Left colon (tissue), 2 donors: ENCODE measurements around the gene IQCH. TPM values are rescaled to one million over a fixed set of nuclear protein-coding genes. Genes with fewer than 3 reads are reported as not detected.

Source experiments
- ATAC-seq: fragments of 200-7000 bp; cut with Tn5 transposase; one replicate; pipeline ENCODE4 v1.9.1; 2020; ENCODE audit warnings: mild to moderate bottlenecking, moderate library complexity
- DNase-seq, 2 donors: peaks; one replicate each; pipeline ENCODE4 v3.0.0-alpha.2; 2020
- intact Hi-C, 2 donors: fragments of 100-400 bp; cut with DNase I in 1 of 2; cut with micrococcal nuclease in 1 of 2; formaldehyde crosslinking; loops; one replicate each; pipeline versions ENCODE4 v1.11.2 to v1.14.0; 2022; cut with DNase I, micrococcal nuclease
- total RNA-seq, 2 donors: library from RNA; stranded (reverse); fragmentation: NEBNext Ultra II Directional; extraction: Animal tissue kit (Norgen Biotek cat#: 25700); gene quantifications; one replicate each; pipeline ENCODE4 v1.2.1, GENCODE V29; 2021
- donor health status: DM: no; HTN: no; CAD: no.
- donor health status: DM: yes; HTN: yes; CAD: no.

Gene IQCH
- total RNA-seq, 2 donors from 2014 or later = 1.8 to 2.9 TPM

GRCh38 chr15:67372986-67373675 lies 118.5 kb downstream of the IQCH start:
- DNase-seq (no peak), ATAC-seq (no peak)
- intact Hi-C loops = no loop called here

DNA sequence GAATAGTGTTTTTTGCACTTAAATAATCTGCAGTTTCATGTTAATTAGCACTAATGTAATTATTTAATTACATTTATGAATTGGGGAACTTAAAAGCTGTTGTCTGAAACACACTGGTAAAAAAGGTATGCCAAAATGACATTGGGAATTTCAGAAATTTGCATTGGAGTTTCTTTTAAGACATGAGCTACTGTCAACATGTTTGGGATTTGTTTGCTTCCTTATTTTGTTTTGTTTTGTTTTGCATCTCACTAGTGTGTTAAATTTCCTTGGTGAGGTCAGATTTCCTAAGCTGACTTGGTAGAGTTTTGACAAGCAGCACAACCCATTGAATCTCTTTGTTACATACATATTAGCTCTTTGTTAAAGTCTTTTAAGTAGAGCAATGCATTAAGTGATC lies 119.4 kb downstream of the IQCH start:
- intact Hi-C loops = no loop called here
- ATAC-seq (no peak), DNase-seq (no peak)

DNA sequence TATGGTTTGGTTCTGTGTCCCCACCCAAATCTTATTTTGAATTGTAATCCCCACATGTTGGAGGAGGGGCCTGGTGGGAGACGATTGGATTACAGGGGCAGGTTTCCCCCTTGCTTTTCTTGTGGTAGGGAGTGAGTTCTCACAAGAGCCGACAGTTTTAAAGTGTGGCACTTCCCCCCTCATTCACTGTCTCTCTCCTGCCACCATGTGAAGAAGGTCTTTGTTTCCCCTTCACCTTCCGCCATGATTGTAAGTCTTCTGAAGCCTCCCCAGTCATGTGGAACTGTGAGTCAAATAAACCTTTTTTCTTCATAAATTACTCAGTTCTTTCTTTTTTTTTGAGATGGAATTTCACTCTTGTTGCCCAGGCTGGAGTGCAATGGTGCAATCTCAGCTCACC lies 124.9 kb downstream of the IQCH start:
- DNase-seq = no peak
- intact Hi-C loops = no loop called here
- no peak for ATAC-seq

DNA sequence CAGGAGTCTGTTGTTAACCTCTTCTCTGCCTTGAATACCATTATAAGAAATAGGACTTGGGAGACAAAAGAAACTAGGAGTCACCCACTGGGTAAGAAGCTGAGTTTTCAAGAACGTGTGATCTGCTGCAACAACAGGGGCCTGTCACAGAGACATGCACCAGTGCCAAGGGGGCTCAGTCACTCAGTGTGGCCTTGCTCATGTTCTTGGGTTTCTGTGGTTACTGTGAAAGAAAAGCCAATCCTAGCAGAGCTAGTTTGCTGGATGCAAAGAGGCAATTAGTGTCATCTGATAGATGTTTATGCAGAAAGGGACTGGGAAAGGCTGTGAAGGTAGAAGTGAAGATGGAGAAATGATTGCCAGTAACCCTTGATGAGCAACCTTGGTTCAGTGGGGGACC lies 126.3 kb downstream of the IQCH start:
- intact Hi-C loops = no loop called here
- no peak for DNase-seq

GRCh38 chr15:67381416-67382045 lies 126.9 kb downstream of the IQCH start:
- intact Hi-C loops = no loop called here
- ATAC-seq (no peak), DNase-seq (no peak)

More for the DNA sequence above, 126.3 kb downstream of the IQCH start:
- ATAC-seq = no peak

GRCh38 chr15:67382723-67383122 lies 128.1 kb downstream of the IQCH start:
- intact Hi-C loops = no loop called here
- DNase-seq = no peak
- no peak for ATAC-seq

DNA sequence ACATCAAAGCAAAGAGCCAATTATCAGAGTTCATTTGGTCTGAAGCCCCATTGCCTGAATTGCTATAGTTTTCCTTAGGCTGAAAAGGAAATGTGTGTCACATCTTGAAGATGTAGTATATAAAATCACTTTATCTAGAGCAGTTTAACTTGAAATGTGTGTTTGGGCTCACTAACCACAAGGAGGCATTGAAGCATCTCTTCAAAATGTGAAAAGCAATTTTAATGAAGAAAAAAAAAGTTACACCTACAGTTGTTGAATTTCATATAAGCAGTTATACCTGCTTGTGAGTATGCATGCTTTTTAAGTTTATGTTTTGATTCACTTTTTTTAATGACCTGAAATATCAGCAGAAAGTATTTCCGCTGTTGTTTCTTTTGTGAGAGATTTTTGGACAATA lies 129.3 kb downstream of the IQCH start:
- ATAC-seq (no peak), DNase-seq (no peak)
- intact Hi-C loops = no loop called here

- intact Hi-C loops = no loop called here
- DNase-seq (no peak), ATAC-seq (no peak)
Observed at GRCh38 chr15:67384761-67385160, 130.2 kb downstream of the IQCH start.

GRCh38 chr15:67385971-67386370 lies 131.4 kb downstream of the IQCH start:
- DNase-seq = no peak
- no peak for ATAC-seq
- intact Hi-C loops = no loop called here

GRCh38 chr15:67386947-67387346 lies 132.4 kb downstream of the IQCH start:
- intact Hi-C loops = no loop called here
- ATAC-seq = no peak
- no peak for DNase-seq

- DNase-seq (no peak), ATAC-seq (no peak)
- intact Hi-C loops = no loop called here
Observed at GRCh38 chr15:67389975-67390374, 135.4 kb downstream of the IQCH start.

- intact Hi-C loops = no loop called here
- ATAC-seq (no peak), DNase-seq (no peak)
Observed at GRCh38 chr15:67394873-67395639, 140.5 kb downstream of the IQCH start.

DNA sequence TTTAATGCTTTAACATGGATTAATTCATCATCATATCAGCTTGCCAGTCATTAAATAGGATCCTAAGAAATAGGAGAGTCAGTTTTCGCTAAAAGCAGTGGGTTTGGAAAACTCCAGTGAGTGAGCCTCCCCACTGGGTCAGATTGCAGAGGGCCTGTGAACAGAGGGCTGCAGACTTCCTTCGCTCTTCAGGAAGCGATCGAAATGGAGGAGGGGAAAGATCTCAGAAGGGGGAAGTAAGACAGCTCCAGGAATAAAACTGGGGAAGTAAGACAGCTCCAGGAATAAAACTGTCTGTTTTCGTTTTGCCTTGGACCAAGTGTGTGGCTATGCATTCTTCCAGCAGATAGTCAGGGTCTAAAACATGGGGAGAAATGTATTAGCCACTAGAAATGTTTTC lies 141.5 kb downstream of the IQCH start:
- ATAC-seq = no peak
- DNase-seq = no peak
- intact Hi-C loops = no loop called here

- no peak for ATAC-seq
- no peak for DNase-seq
- intact Hi-C loops = no loop called here
Observed at GRCh38 chr15:67397139-67397538, 142.6 kb downstream of the IQCH start.

- intact Hi-C loops = no loop called here
- DNase-seq = no peak
- ATAC-seq = no peak
Observed at GRCh38 chr15:67399925-67400324, 145.3 kb downstream of the IQCH start.

DNA sequence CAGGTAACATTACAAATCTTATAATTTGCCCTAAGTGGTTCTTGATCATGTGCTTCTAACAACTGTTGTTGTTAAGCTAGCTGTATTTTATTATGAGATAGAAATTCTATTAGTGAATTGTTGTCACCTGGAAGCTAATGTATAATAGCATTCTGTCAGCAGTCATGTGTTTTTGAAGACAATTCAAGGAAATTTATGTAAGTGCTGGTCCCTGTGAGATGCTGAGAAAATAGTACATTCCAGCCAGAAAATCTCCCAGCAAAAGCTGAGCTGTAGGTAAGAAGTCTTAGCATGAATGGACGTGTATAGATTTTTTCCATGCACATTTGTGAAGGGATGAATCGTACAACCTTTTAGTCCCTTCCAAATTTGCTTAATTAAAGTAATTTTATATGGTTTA lies 146.3 kb downstream of the IQCH start:
- no peak for DNase-seq
- intact Hi-C loops = no loop called here
- ATAC-seq = no peak

- DNase-seq (no peak), ATAC-seq (no peak)
- intact Hi-C loops = no loop called here
Observed at GRCh38 chr15:67401336-67401735, 146.8 kb downstream of the IQCH start.

- intact Hi-C loops = no loop called here
- DNase-seq (no peak), ATAC-seq (no peak)
Observed at GRCh38 chr15:67403428-67404154, 149.0 kb downstream of the IQCH start.
